Measurements from ENCODE around the gene TARS2.

DNA sequence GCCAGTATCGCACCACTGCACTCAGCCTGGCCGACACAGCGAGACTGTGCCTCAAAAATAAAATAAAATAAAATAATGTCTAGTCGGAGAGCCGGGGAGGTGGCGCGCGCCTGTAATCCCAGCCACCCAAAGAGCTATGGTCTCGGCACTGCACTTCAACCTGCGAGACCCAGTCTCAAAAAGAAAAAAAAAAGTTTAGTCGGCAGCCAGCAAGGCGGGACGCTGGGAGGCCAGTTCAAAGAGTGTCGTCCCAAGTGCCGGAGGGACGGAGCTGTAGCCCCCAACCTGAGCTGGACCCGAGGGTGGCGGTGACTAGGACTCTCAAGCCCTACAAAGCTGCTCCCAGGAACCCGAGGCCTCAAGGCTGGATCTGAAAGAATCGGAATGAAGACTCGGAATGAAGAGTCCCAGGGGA, 27.7 kb downstream of the TARS2 start:
- TF ChIP-seq, protein P1, sequence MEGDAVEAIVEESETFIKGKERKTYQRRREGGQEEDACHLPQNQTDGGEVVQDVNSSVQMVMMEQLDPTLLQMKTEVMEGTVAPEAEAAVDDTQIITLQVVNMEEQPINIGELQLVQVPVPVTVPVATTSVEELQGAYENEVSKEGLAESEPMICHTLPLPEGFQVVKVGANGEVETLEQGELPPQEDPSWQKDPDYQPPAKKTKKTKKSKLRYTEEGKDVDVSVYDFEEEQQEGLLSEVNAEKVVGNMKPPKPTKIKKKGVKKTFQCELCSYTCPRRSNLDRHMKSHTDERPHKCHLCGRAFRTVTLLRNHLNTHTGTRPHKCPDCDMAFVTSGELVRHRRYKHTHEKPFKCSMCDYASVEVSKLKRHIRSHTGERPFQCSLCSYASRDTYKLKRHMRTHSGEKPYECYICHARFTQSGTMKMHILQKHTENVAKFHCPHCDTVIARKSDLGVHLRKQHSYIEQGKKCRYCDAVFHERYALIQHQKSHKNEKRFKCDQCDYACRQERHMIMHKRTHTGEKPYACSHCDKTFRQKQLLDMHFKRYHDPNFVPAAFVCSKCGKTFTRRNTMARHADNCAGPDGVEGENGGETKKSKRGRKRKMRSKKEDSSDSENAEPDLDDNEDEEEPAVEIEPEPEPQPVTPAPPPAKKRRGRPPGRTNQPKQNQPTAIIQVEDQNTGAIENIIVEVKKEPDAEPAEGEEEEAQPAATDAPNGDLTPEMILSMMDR (IDR thresholded peaks at IDR 0.05), result no peak
- no peak for TF ChIP-seq EZH2 (IDR thresholded peaks at IDR 0.05)

All from neural progenitor cell (in vitro differentiated cells).